ENCODE results near the gene BPIFB3.
"Not testable (repeated sequence)": the region's sequence is repeated elsewhere in the genome, so short reads cannot be mapped to it uniquely, and the experiment has no call there.

Gene BPIFB3

GRCh38 chr20:33028875-33029274 is 24.8 kb upstream of the BPIFB3 start:
- no peak for DNase-seq (ENCODE audit: low read depth in 3 of 3)

GRCh38 chr20:33030076-33030475 is 23.6 kb upstream of the BPIFB3 start:
- DNase-seq (ENCODE audit: low read depth in 3 of 3) = no peak

- no peak for DNase-seq (ENCODE audit: low read depth in 3 of 3)
Observed at GRCh38 chr20:33030569-33030968, 23.1 kb upstream of the BPIFB3 start.

GRCh38 chr20:33031531-33031930 is 22.2 kb upstream of the BPIFB3 start, which contains the start of gene BPIFB6:
TSS of gene BPIFB6 (plus strand) at chr20:33031648. CDS start at chr20:33031648, 0 bp downstream.
- no peak for DNase-seq (ENCODE audit: low read depth in 3 of 3)

GRCh38 chr20:33032555-33032954 is 21.1 kb upstream of the BPIFB3 start:
- no peak for DNase-seq (ENCODE audit: low read depth in 3 of 3)

GRCh38 chr20:33033381-33033780 is 20.3 kb upstream of the BPIFB3 start:
- DNase-seq (ENCODE audit: low read depth in 3 of 3) = no peak

GRCh38 chr20:33034115-33034514 is 19.6 kb upstream of the BPIFB3 start:
- DNase-seq (ENCODE audit: low read depth in 3 of 3) = no peak

GRCh38 chr20:33034901-33035492 is 18.7 kb upstream of the BPIFB3 start:
- DNase-seq (ENCODE audit: low read depth in 3 of 3) = no peak

- DNase-seq (ENCODE audit: low read depth in 3 of 3) = no peak
Observed at GRCh38 chr20:33037456-33037855, 16.2 kb upstream of the BPIFB3 start.

GRCh38 chr20:33038243-33038642 is 15.5 kb upstream of the BPIFB3 start:
- DNase-seq (ENCODE audit: low read depth in 3 of 3) = no peak

- DNase-seq (ENCODE audit: low read depth in 3 of 3) = no peak
Observed at GRCh38 chr20:33042430-33042829, 11.3 kb upstream of the BPIFB3 start.

GRCh38 chr20:33042983-33043730 is 10.5 kb upstream of the BPIFB3 start:
- DNase-seq (ENCODE audit: low read depth in 3 of 3) = no peak

GRCh38 chr20:33043731-33044181 is 9.9 kb upstream of the BPIFB3 start:
- DNase-seq (ENCODE audit: low read depth in 3 of 3) = no peak

- not testable (repeated sequence) for DNase-seq (ENCODE audit: low read depth in 3 of 3)
Observed at GRCh38 chr20:33045129-33045721, 8.5 kb upstream of the BPIFB3 start.

GRCh38 chr20:33046412-33046811 is 7.3 kb upstream of the BPIFB3 start:
- DNase-seq (ENCODE audit: low read depth in 3 of 3) = no peak

- no peak for DNase-seq (ENCODE audit: low read depth in 3 of 3)
Observed at GRCh38 chr20:33051333-33051732, 2.4 kb upstream of the BPIFB3 start.

- DNase-seq (ENCODE audit: low read depth in 3 of 3) = no peak
Observed at GRCh38 chr20:33054381-33054780, 678 bp downstream of the BPIFB3 start.

- no peak for DNase-seq (ENCODE audit: low read depth in 3 of 3)
Observed at GRCh38 chr20:33054791-33055190, 1.1 kb downstream of the BPIFB3 start.

- no peak for DNase-seq (ENCODE audit: low read depth in 3 of 3)
Observed at GRCh38 chr20:33059136-33059535, 5.4 kb downstream of the BPIFB3 start.

- DNase-seq (ENCODE audit: low read depth in 3 of 3) = no peak
Observed at GRCh38 chr20:33059741-33060390, 6.2 kb downstream of the BPIFB3 start.

GRCh38 chr20:33061658-33062028 is 7.9 kb downstream of the BPIFB3 start:
- DNase-seq (ENCODE audit: low read depth in 3 of 3) = no peak

- no peak for DNase-seq (ENCODE audit: low read depth in 3 of 3)
Observed at GRCh38 chr20:33062105-33062824, 8.6 kb downstream of the BPIFB3 start.

All from stimulated activated CD4-positive, alpha-beta T cell treated with anti-CD3 and anti-CD28 coated beads, TNF-alpha, amount 100 ng/mL, for 48 hours (primary cell).